ENCODE results near the gene LARGE1.

Gene LARGE1

GRCh38 chr22:33459137-33459536, 461.1 kb downstream of the LARGE1 start:
- TF ChIP-seq CTCF (IDR thresholded peaks at IDR 0.05; ENCODE audit: insufficient read depth, low read depth, low read length, missing control alignments): no peak
- H3K4me3 ChIP-seq (ENCODE audit: low read length): no peak overlapping the region
- no peak for DNase-seq (ENCODE audit: low read depth)

- H3K4me3 ChIP-seq (ENCODE audit: low read length): no peak overlapping the region
- DNase-seq (ENCODE audit: low read depth): no peak
- TF ChIP-seq CTCF (IDR thresholded peaks at IDR 0.05; ENCODE audit: insufficient read depth, low read depth, low read length, missing control alignments): no peak
These were observed 463.8 kb downstream of the LARGE1 start for GRCh38 chr22:33456511-33456910.

GRCh38 chr22:33455036-33455435, 465.2 kb downstream of the LARGE1 start:
- TF ChIP-seq CTCF (IDR thresholded peaks at IDR 0.05; ENCODE audit: insufficient read depth, low read depth, low read length, missing control alignments): no peak
- DNase-seq (ENCODE audit: low read depth): no peak
- no peak overlapping the region for H3K4me3 ChIP-seq (ENCODE audit: low read length)

- no peak for TF ChIP-seq CTCF (IDR thresholded peaks at IDR 0.05; ENCODE audit: insufficient read depth, low read depth, low read length, missing control alignments)
- no peak for DNase-seq (ENCODE audit: low read depth)
- no peak overlapping the region for H3K4me3 ChIP-seq (ENCODE audit: low read length)
These were observed 468.3 kb downstream of the LARGE1 start for GRCh38 chr22:33451866-33452469.

GRCh38 chr22:33450756-33451155, 469.5 kb downstream of the LARGE1 start:
- DNase-seq (ENCODE audit: low read depth): no peak
- TF ChIP-seq CTCF (IDR thresholded peaks at IDR 0.05; ENCODE audit: insufficient read depth, low read depth, low read length, missing control alignments): no peak
- no peak overlapping the region for H3K4me3 ChIP-seq (ENCODE audit: low read length)

GRCh38 chr22:33447733-33448132, 472.5 kb downstream of the LARGE1 start:
- no peak for DNase-seq (ENCODE audit: low read depth)
- no peak overlapping the region for H3K4me3 ChIP-seq (ENCODE audit: low read length)
- TF ChIP-seq CTCF (IDR thresholded peaks at IDR 0.05; ENCODE audit: insufficient read depth, low read depth, low read length, missing control alignments): no peak

GRCh38 chr22:33443683-33444082, 476.6 kb downstream of the LARGE1 start:
- no peak for TF ChIP-seq CTCF (IDR thresholded peaks at IDR 0.05; ENCODE audit: insufficient read depth, low read depth, low read length, missing control alignments)
- no peak overlapping the region for H3K4me3 ChIP-seq (ENCODE audit: low read length)
- no peak for DNase-seq (ENCODE audit: low read depth)

All from epithelial cell of esophagus (primary cell).